ENCODE results near the gene HIRA.

DNA sequence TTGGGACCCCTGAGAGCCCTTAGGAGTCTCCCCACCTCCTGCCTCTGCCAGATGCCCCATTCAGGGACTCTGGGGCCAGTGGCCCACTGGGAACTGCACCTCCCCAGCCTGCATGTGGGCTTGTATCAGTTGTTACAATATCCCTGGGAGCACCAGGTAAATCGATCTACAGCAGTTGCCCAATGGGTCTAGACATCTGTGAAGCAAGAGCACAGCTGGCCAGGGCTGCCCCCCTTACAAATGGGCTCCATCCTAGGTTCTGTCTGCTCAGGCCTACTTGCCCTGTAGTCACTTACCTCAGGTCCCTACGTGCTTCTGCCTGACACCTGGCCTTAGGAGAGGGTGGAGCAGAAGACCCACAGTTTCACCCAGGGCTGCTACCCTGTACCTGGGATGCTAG, 62.7 kb downstream of the HIRA start:
- TF ChIP-seq CTCF (IDR thresholded peaks at IDR 0.05 in 8 of 11, conservative IDR thresholded peaks at IDR 0.05 in 3 of 11) (no peak), POLR2A (IDR thresholded peaks at IDR 0.05) (no peak)
